Neural cell (in vitro differentiated cells): ENCODE measurements around the gene ELMO1. TPM values are rescaled to one million over a fixed set of nuclear protein-coding genes. Genes with fewer than 3 reads are reported as not detected.

ENCODE experiments used
- H2AFZ ChIP-seq: fragments of 200-600, 300-800 bp; sonication (generic), shearing (Covaris generic); 2 replicates; pipeline ENCODE4 v1.6.0; 2014; ENCODE audit warnings: low read depth, mild to moderate bottlenecking, antibody characterized with exemption, low read length, moderate library complexity
- H3F3A ChIP-seq: fragments of 200-600 bp; shearing (Covaris generic); 2 replicates; pipeline ENCODE4 v1.6.1; 2016; ENCODE audit warnings: mild to moderate bottlenecking, moderate library complexity, mixed read lengths, antibody characterized with exemption, low read length; ENCODE audit not compliant: insufficient read depth, poor library complexity, severe bottlenecking
- H3K27ac ChIP-seq: fragments of 200-600, 300-800 bp; sonication (generic), shearing (Covaris generic); 2 replicates; pipeline ENCODE4 v1.5.1; 2014; ENCODE audit warnings: mild to moderate bottlenecking, low read length, moderate library complexity
- H3K27me3 ChIP-seq: fragments of 300-800, 200-600 bp; sonication (generic), shearing (Covaris generic); 2 replicates; pipeline ENCODE4 v1.6.0; 2014; ENCODE audit warnings: mild to moderate bottlenecking, low read depth, low read length, moderate library complexity; ENCODE audit not compliant: insufficient read depth
- H3K36me3 ChIP-seq: fragments of 300-800, 200-600 bp; sonication (generic), shearing (Covaris generic); 2 replicates; pipeline ENCODE4 v1.5.1; 2014; ENCODE audit warnings: mild to moderate bottlenecking, antibody characterized with exemption, low read length, moderate library complexity; ENCODE audit not compliant: insufficient read depth
- H3K4me2 ChIP-seq: fragments of 300-800, 200-600 bp; sonication (generic), shearing (Covaris generic); 2 replicates; pipeline ENCODE4 v1.6.0; 2014; ENCODE audit warnings: mild to moderate bottlenecking, low read length
- H3K4me3 ChIP-seq: fragments of 300-800, 200-600 bp; sonication (generic), shearing (Covaris generic); 2 replicates; pipeline ENCODE4 v1.5.1; 2014; ENCODE audit warnings: mild to moderate bottlenecking, low read length, moderate library complexity
- H3K79me2 ChIP-seq: fragments of 200-600 bp; shearing (Covaris generic); replicated peaks from 2 replicates; pipeline ENCODE4 v1.6.0; 2014; ENCODE audit warnings: mild to moderate bottlenecking, low read length, moderate library complexity; ENCODE audit not compliant: insufficient read depth
- H3K9ac ChIP-seq: fragments of 300-800, 200-600 bp; sonication (generic), shearing (Covaris generic); 2 replicates; pipeline ENCODE4 v1.6.1; 2016; ENCODE audit warnings: mild to moderate bottlenecking, low read length, mixed read lengths
- H3K9me2 ChIP-seq: fragments of 200-600 bp; shearing (Covaris generic); 2 replicates; pipeline ENCODE4 v1.6.1; 2016; ENCODE audit warnings: mild to moderate bottlenecking, low read length, mixed read lengths; ENCODE audit not compliant: insufficient read depth
- H3K9me3 ChIP-seq: fragments of 200-600, 300-800 bp; sonication (generic), shearing (Covaris generic); 2 replicates; pipeline ENCODE4 v1.6.1; 2016; ENCODE audit warnings: mild to moderate bottlenecking, mixed run types, low read length, moderate library complexity, mixed read lengths
- H4K20me1 ChIP-seq: fragments of 200-600 bp; shearing (Covaris generic); 2 replicates; pipeline ENCODE4 v1.6.1; 2016; ENCODE audit warnings: mild to moderate bottlenecking, mixed run types; ENCODE audit not compliant: insufficient read depth
- EP300 ChIP-seq: fragments of 450-650 bp; conservative IDR thresholded peaks from 2 replicates; pipeline ENCODE4 v1.6.1; 2014; ENCODE audit warnings: antibody characterized with exemption, mild to moderate bottlenecking, moderate library complexity; ENCODE audit not compliant: poor library complexity, severe bottlenecking
- EZH2 ChIP-seq: fragments of 200-600, 300-800 bp; shearing (Covaris generic), sonication (generic); IDR thresholded peaks from 2 replicates; pipeline ENCODE4 v1.6.1; 2014; ENCODE audit warnings: antibody characterized with exemption, low read length, borderline replicate concordance, mild to moderate bottlenecking; ENCODE audit not compliant: insufficient read depth, poor library complexity, severe bottlenecking
- MXI1 ChIP-seq: fragments of 450-650 bp; conservative IDR thresholded peaks from 2 replicates; pipeline ENCODE4 v1.6.1; 2014; ENCODE audit warnings: antibody characterized with exemption, mild to moderate bottlenecking; ENCODE audit not compliant: poor library complexity, severe bottlenecking
- POLR2AphosphoS5 ChIP-seq: IDR thresholded peaks from 2 replicates; pipeline ENCODE4 v1.6.1; 2012
- RAD21 ChIP-seq: fragments of 450-650 bp; conservative IDR thresholded peaks from 2 replicates; pipeline ENCODE4 v1.6.1; 2014; ENCODE audit warnings: antibody characterized with exemption, mild to moderate bottlenecking, moderate library complexity
- REST ChIP-seq: IDR thresholded peaks from 2 replicates; pipeline ENCODE4 v1.6.1; 2012; ENCODE audit warnings: borderline replicate concordance
- SMC3 ChIP-seq: fragments of 450-650 bp; conservative IDR thresholded peaks from 2 replicates; pipeline ENCODE4 v1.6.1; 2014; ENCODE audit warnings: antibody characterized with exemption, mild to moderate bottlenecking, moderate library complexity; ENCODE audit not compliant: poor library complexity
- TAF1 ChIP-seq: IDR thresholded peaks from 2 replicates; pipeline ENCODE4 v1.6.1; 2012; ENCODE audit warnings: low read depth
- polyA plus RNA-seq: library from polyadenylated mRNA; depleted of rRNA; stranded (reverse); fragments of >200 nt; gene quantifications from 2 replicates; pipeline ENCODE4 v1.2.3, GENCODE V29; 2014
- TF ChIP-seq, protein P1 (sequence below): fragments of 450-650 bp; IDR thresholded peaks from 2 replicates; pipeline ENCODE4 v1.5.1; 2014; ENCODE audit warnings: antibody characterized with exemption, mild to moderate bottlenecking, moderate library complexity; ENCODE audit not compliant: poor library complexity, severe bottlenecking

The ELMO1 gene
- polyA plus RNA-seq, 1 donor from 2014 or later = 12.2 TPM

- no peaks in the 10 kb centered on the region for H3K9me2 ChIP-seq
- no peak overlapping the region for H3K9ac ChIP-seq
- H3K27me3 ChIP-seq = no peaks in the 10 kb centered on the region
- no peak overlapping the region for H3K27ac ChIP-seq
- H3K79me2 ChIP-seq = no peaks in the 10 kb centered on the region
- no peak overlapping the region for H3K4me2 ChIP-seq
- no peak overlapping the region for H2AFZ ChIP-seq
- H3K9me3 ChIP-seq = no peaks in the 10 kb centered on the region
- H3K4me3 ChIP-seq = no peak overlapping the region
- H4K20me1 ChIP-seq = no peaks in the 10 kb centered on the region
- no peaks in the 10 kb centered on the region for H3F3A ChIP-seq
- TF ChIP-seq, protein P1, sequence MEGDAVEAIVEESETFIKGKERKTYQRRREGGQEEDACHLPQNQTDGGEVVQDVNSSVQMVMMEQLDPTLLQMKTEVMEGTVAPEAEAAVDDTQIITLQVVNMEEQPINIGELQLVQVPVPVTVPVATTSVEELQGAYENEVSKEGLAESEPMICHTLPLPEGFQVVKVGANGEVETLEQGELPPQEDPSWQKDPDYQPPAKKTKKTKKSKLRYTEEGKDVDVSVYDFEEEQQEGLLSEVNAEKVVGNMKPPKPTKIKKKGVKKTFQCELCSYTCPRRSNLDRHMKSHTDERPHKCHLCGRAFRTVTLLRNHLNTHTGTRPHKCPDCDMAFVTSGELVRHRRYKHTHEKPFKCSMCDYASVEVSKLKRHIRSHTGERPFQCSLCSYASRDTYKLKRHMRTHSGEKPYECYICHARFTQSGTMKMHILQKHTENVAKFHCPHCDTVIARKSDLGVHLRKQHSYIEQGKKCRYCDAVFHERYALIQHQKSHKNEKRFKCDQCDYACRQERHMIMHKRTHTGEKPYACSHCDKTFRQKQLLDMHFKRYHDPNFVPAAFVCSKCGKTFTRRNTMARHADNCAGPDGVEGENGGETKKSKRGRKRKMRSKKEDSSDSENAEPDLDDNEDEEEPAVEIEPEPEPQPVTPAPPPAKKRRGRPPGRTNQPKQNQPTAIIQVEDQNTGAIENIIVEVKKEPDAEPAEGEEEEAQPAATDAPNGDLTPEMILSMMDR = peak; percentile 63
- TF ChIP-seq SMC3 (peak; percentile 59), EP300 (no peak), TAF1 (no peak), RAD21 (peak; percentile 71), POLR2AphosphoS5 (no peak), REST (no peak), MXI1 (no peak), EZH2 (no peak)
- H3K36me3 ChIP-seq = no peaks in the 10 kb centered on the region
Observed at GRCh38 chr7:37208528-37208927, 240.1 kb downstream of the ELMO1 start.

GRCh38 chr7:37206192-37206591 is 242.5 kb downstream of the ELMO1 start:
- no peak for TF ChIP-seq MXI1
- TF ChIP-seq REST = no peak
- TF ChIP-seq, protein P1 = no peak
- no peak for TF ChIP-seq EP300
- TF ChIP-seq POLR2AphosphoS5 = no peak
- TF ChIP-seq SMC3 = no peak
- no peak for TF ChIP-seq RAD21
- no peak for TF ChIP-seq EZH2
- TF ChIP-seq TAF1 = no peak
- Histone ChIP-seq H3K36me3 (no peaks in the 10 kb centered on the region), H4K20me1 (no peaks in the 10 kb centered on the region), H3K79me2 (no peaks in the 10 kb centered on the region), H2AFZ (no peak overlapping the region), H3K9me3 (no peaks in the 10 kb centered on the region), H3K9ac (no peak overlapping the region), H3F3A (no peaks in the 10 kb centered on the region), H3K9me2 (no peaks in the 10 kb centered on the region), H3K4me3 (no peak overlapping the region), H3K4me2 (no peak overlapping the region), H3K27ac (no peak overlapping the region), H3K27me3 (no peaks in the 10 kb centered on the region)
